H1 (cell line): ENCODE data around the gene ZMYM2. TPM values are rescaled to one million over a fixed set of nuclear protein-coding genes. Genes with fewer than 3 reads are reported as not detected.

Source experiments
- GTF2F1 ChIP-seq: IDR thresholded peaks from 2 replicates; pipeline ENCODE4 v1.6.1; 2012; ENCODE audit warnings: low read depth, low read length, improper control_type of control experiment, borderline replicate concordance
- SP1 ChIP-seq: IDR thresholded peaks from 2 replicates; pipeline ENCODE4 v1.6.1; 2011; ENCODE audit warnings: low read depth, low read length
- SP2 ChIP-seq: IDR thresholded peaks from 2 replicates; pipeline ENCODE4 v1.6.1; 2012; ENCODE audit warnings: mild to moderate bottlenecking, low read length, inconsistent platforms
- polyA plus RNA-seq, 7 experiments: library from polyadenylated mRNA; depleted of rRNA in 3 of 7; stranded (reverse) in 5 of 7; unstranded in 2 of 7; fragments of >200 nt in 5 of 7; fragments of 200-250 nt in 2 of 7; gene quantifications; 1 replicate in 5 of 7; 2 replicates in 1 of 7; 4 replicates in 1 of 7; pipeline versions ENCODE4 v1.2.1 to v1.2.3, GENCODE V29; 2011 to 2013; ENCODE audit warnings: missing spikeins in 2 of 7, mixed read lengths in 2 of 7
- total RNA-seq: library from RNA; stranded (reverse); fragmentation: NEBNext Ultra II Directional; extraction: Animal tissue kit (Norgen Biotek cat#: 25700); gene quantifications from 2 replicates; pipeline ENCODE4 v1.2.1, GENCODE V29; 2021

Gene ZMYM2
- total and polyA plus RNA-seq, 2 of the 8 experiments (the other 6 are each of a cell fraction or from before 2014, with no cell fraction given): 41.2 to 159 TPM

- TF ChIP-seq GTF2F1: no peak
- TF ChIP-seq SP2: no peak
- no peak for TF ChIP-seq SP1
These were observed 2.5 kb upstream of the ZMYM2 start (continued) for GRCh38 chr13:19955873-19956559.
